Cardiac septum (tissue), 1 donor: ENCODE measurements around the gene PLD6. TPM values are rescaled to one million over a fixed set of nuclear protein-coding genes. Genes with fewer than 3 reads are reported as not detected.
A peak's percentile ranks its signal among the peaks of the same experiment; 100 is the strongest.

Experiments used
- DNase-seq: peaks from one replicate; pipeline ENCODE4 v3.0.0-alpha.2; 2020; ENCODE audit warnings: low spot score
- intact Hi-C: fragments of 100-400 bp; cut with DNase I; formaldehyde crosslinking; loops from one replicate; pipeline ENCODE4 v1.14.0; 2022
- total RNA-seq: library from RNA; stranded (reverse); fragmentation: NEBNext Ultra II Directional; extraction: Animal tissue kit (Norgen Biotek cat#: 25700); gene quantifications from one replicate; pipeline ENCODE4 v1.2.1, GENCODE V29; 2021
- donor health status: DM: no; HTN: no; CAD: no.

Gene PLD6
- total RNA-seq, 1 donor from 2014 or later = 1.4 TPM

DNA sequence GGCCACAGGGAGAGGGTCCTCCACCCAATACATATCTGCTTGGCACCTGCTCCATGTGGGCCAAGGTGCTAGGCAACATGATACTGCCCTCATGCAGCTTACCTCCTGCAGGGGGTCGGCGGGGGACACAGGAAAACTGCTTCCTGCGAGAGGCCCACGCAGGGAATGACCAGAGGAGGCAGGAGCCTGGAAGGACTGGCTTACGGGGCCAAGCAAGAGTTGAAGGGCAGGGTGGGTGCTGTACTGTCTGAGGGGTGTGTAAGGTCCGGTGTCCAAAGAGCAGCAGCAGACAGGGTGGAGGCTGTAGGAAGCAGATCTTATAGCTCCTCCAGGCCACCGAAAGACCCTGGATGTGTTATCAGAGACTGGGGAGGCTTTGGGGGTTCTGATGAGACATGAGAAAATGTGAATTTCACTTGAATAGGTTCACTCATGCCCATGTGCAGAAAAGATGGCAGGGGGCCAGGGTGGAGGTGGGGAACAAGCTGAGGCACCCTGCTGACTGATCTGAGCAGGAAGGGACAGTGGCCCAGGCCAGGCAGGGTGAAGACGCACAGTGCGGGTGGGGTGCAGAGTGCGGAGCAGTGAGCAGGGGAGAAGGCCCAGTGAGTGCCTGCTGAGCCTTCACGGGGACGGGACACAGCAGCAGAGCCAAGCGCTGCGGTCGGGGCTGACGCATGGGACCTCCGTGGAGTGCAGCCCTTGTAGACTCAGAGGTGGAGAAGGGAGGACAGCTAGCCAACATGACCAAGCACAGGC is 22.6 kb upstream of the PLD6 start:
- no peak for DNase-seq
- intact Hi-C loops = no loop called here

DNA sequence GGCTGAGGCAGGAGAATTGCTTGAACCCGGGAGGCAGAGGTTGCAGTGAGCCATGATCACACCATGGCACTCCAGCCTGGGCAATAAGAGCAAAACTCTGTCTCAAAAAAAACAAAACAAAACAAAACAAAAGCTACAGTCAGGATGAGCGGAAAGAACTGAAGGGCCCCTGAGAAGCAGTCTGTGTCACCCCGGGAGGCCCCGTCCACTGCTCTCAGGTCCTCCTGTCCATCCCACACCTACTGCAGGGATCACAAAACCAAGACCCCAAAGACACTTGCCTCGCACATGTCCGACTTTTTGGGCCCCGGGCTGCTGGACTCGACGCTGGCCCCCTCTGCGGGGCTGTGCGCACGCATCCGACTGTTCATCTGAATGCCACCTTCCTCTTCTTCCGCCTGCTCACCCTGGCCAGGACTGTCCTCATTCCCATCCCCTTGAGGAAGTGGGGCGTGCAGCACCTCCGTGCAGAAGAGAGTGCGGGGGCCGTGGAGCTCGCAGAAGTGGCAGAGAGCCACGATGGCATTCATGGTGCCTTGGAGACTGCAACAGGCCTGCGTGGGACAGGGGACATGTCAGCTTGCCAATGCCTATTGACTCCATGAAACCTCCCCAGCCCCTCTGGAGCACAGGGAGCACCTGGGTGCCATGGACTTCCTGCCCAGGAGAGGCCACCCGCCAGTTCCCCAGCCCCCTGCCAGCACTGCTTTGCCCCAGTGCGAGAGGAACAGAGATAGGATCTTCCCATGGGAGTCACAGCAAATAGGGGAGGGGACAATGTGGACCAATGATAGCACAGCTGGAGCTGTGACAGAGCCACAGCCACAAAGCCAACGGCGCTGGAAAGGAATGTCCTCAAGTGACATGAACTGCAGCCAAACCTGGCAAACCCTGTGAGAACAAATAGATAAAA is 21.7 kb upstream of the PLD6 start:
- intact Hi-C loops = no loop called here
- no peak for DNase-seq

DNA sequence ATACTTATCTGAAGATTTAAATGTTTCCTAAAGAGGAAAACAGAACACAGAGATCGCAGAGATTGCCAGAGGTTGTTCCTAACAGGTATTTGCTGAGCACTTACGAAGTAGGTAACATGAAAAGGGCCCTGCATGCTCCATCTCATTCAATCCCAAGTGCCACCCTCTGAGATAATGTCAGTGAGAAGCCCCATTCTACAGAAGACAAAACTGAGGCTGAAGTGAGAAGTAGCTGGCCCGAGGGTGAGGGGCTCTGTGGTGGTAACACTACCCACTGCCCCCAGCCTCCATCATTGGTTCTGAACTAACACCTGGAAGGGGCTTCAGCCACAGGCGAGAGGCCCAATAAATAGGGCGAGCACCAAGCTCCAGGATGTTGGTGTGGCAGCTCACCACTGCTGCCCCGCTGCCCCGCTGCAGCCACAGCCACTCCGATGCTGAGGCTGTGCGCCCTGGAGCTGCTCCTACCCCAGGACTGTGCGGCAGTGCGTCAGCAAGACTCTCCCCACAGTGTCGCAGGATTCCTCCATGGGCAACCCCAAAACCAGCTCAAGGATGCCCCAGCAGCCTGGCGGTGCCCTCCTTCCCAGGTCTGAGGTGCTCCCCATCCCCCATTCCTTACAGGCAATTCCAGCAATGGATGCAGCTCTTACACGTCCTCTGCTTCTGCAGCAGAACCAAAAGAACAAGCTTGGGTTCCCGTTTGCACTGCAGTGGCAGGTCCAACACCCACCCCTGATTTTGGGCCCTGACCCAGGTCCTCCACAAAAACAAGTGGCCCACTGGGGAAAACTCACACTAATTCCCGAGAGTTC is 20.5 kb upstream of the PLD6 start:
- no peak for DNase-seq
- intact Hi-C loops = no loop called here

DNA sequence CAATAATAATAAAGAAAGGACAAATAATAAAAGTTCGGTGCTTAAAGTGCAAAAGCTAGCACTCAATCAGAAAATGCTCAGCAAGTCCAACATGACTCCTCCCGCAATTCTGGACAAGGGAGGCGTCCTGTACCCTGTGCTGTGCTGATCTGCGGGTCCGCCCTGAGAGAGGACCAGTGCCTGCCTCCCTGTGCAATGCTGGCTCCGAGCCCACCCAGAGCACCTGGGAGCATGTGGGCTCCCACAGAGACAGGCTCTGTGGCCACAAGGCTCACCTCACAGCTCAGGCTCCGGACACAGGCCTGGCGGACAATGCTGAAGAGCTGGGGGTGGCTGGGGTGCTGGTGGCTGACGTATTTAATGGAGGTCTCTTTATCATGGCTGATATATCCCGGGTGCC is 19.8 kb upstream of the PLD6 start:
- peak; percentile 29 for DNase-seq
- intact Hi-C loops = no loop called here

DNA sequence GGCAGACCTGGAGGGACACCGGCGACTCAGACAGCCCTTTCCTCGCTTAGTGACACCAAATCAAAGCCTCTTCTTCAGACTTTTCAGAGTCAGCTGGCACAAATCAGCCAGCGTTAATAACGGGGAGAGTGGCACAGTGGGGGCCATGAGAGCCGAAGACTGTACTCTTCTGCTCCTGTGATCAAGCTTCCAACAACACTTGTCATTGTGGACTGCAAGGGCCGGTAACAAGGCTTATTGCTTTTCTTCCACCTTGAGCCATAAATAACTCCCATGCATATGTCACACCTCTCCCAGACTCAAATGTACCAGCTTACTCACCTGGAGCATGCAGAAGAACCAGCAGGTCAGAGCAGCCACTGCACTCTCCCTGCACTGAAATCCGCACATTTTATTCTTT is 18.0 kb upstream of the PLD6 start:
- no peak for DNase-seq
- intact Hi-C loops = no loop called here

DNA sequence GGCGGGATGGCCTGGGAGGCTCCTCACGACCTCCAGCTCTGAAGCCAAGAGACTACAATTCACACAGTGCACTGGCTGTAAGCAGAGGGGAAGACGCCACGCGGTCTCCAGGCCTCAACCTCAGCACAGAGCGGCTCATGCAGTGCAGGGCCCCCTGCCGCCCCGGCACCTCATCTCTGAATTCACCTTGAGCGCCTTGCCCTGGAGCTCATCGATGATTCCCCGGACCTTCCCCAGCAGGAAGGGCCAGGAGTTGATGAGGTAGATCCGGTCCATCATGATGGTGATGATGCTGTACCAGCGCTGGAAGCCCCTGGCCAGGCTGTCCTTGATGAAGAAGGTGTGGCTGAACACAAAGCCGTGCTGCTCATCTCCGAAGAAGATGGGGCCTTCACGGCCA is 17.6 kb upstream of the PLD6 start:
- DNase-seq = no peak
- intact Hi-C loops = no loop called here

DNA sequence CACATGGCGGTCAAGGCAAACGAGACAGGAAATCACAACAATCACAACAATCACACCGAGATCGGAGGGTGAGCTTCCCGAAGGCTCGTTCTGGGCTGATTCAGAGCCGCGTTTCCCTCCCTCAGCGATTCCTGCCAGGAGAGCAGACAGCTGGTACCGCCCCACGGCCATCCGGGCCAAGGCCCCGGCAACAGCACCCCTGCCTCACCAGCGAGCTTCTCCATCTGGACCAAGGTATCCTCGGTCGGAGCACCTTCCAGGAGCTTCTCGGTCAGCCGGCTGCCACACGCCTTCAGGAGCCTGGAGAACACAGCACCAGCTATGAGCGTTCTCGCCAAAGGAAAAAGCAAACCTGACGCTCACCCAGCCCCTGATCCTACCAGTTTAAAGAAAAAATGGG is 15.2 kb upstream of the PLD6 start:
- intact Hi-C loops = no loop called here
- DNase-seq = no peak

DNA sequence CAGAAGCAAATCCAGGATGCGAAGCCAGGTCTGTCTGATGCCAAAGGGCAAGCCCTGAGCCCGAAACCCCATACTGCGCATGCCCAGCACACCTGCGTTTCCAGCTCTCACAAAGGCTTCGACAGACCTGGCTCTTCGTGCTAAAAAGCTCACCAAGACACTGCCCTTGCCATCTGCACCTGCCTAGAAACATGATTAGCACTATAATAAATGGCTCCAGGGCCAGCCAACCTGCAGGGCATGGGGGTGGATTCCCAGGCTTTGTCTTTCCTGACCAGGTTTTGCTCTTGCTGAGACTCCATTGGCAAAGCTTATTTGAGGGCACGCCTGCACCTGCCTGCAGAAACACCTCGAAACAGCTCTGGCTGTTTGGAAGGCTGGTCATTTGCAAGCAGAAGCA is 14.4 kb upstream of the PLD6 start:
- no peak for DNase-seq

DNA sequence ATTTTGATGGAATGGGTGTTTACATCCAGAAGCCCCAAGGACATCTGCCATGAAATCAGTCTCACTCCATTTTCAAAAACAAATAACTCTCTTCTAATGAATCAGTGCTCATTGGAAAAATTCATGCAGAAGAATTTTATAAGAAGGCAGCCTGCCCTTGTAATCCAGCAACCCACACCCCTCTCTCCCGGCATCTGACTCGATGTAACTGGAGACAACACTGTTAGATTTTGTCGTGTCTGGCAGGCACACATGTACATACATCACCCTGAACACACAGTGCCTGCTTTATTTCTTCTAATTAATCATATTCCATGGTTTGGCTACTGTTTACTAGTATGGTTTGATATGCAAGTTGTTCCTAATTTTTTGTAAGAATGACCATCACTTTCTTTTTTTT is 11.9 kb upstream of the PLD6 start:
- intact Hi-C loops = no loop called here
- DNase-seq = no peak

More for the DNA sequence above, 14.4 kb upstream of the PLD6 start:
- intact Hi-C loops = no loop called here

DNA sequence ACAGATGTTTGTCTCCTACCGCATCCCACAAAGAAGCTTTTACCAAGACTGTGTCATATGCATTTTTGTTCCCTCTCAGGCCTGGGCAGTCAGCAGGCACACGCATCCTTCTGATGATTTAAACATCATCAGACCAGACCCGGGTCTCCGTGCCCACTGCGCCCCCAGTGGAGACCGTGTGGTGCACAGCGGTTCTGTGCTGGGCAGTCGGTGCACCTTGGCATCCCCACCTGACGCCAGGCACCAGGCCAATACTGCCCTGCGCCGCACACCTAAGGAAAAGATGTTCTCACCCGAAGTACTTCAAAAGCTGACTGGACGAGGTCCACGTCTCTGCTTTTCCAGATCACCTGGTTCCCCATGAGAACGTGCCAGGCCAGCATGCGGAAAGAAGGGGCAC is 10.6 kb upstream of the PLD6 start:
- intact Hi-C loops = no loop called here

DNA sequence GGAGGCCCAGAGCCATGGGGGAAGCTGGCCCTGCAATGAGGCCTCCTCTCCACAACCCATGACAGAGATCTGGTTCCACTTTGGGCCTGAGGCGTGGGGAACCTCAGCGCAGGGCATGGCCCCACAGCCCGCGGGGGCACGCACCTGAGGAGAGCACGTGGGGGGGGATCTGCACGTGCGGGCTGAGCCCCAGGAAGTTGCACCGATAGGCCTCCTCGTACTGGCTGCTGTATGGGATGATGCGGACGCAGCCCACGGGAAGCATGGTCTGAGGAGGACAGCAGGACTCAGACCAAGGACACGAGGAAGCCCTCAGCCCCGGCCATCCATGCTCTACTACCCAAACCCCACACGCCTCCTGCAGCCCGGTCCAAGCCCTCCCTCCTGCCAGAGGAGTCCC is 10.1 kb upstream of the PLD6 start:
- DNase-seq = no peak
- intact Hi-C loops = no loop called here

More for the DNA sequence above, 10.6 kb upstream of the PLD6 start:
- no peak for DNase-seq

DNA sequence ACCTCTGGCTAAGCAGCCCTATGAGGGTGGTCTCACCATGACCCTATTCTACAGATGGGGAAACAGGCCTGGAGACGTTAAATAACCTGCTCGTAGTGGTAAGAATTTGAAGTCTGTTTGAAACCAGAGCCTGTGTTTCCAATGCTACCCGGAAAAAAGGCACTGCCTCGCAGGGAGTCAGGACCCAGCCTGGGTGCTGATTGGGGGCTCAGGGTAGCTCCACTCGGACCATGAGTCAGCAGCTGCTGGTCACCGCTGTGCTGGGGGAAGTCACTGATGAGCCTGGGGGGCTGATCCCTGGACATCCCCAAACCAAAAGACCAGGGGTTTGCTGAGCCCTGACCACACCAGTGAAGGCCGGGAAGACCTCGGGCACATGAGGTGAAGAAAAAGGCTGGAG is 9.4 kb upstream of the PLD6 start:
- intact Hi-C loops = no loop called here
- DNase-seq = no peak

DNA sequence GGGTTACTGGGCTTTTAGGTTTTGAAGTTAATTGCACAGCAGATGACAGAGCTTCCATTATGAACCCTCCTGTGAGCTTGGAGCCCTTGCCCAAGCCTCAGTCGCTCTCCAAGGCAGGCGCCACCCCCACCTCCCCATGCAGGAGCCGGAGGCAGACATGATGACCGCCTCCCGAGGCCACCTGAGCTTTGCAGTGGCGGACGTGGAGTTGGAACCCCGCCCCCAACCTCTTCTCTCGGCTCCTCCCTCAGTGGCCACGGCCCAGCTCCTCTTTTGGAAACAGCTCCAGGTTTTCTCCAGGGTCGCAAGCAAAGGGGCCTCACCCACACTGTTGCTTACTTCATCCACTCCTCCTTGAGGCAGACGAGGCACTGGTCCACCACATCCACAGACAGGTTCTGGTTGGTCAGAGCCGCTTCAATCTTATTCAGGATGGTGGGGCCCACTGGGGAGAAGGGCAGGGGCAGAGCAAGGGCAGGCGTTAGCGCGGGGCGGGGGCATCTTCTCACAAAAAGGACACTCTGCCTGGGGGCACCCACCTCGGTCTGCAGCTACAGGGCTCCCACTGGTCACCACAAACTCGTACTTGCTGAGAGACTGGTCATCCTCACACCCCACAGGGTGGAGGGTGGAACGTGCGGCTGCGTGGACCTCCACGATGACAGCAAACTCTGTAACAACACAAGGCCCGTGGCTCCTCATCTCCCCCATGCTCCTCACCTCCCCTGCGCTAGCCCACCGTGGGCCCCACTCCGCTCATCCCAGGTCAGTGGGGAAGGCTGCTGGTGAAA is 8.7 kb upstream of the PLD6 start:
- DNase-seq = no peak
- intact Hi-C loops = no loop called here

DNA sequence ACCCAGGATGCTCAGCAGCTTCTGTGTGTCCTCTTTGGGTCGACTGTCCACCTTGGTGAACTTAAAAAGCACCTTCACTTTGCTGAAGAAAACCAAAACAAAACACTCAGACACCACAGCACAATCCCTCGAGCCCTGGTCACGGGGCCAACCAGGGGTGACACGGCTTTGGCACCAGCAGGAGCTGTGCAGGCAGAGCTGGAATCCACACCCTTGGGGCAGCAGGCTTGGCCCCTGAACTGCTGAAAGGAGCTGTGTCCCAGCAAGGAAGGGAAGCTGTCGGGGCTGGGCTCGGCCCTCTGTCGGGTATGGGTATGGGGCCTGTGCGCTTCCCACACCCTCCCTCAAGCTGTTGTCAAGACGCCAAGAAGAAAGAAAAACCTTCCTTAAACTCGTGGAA is 7.6 kb upstream of the PLD6 start:
- intact Hi-C loops = no loop called here
- DNase-seq = no peak

DNA sequence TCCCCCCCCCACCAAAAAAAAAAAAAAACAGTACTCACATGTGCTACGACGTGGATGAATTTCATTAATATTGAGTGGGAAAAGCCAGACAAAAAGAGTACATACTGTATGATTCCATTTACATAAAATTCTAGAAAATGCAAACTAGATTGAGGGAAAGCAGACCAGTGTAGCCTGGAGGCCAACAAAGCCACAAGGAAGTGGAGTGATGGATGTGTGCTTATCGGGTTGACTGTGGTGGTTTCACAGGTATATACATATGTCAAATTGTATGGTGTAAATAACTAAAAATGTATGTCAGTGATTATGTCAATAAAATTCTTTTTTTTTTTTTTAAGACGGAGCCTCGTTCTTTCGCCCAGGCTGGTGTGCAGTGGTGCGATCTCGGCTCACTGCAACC is 1.9 kb upstream of the PLD6 start:
- intact Hi-C loops = loop anchor here (10.0 kb wide), 1 partner anchor 203 kb away; no protein-coding TSS in a partner anchor
- no peak for DNase-seq

DNA sequence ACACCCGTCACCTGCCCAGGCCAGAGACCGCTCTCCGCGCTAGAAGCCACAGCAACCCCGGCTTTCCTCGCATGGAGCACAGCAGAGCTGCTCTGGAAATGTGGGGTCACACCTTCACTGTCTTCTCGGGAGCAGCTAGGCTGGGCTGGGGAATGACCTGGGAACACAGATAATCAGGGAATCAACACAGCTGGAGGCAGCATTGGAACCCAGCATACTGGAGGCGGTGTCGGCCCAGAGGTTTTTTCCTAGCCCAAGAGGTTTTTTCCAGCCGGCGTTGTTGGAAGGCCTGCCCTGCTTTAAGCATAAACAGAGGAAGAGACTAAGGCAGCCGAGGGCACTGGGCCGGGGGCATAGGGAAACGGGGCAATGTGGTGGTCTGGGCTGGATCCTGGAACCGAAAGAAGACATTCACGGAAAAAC is 791 bp upstream of the PLD6 start:
- intact Hi-C loops = loop anchor here (10.0 kb wide), 1 partner anchor 202 kb away; no protein-coding TSS in a partner anchor
- no peak for DNase-seq

DNA sequence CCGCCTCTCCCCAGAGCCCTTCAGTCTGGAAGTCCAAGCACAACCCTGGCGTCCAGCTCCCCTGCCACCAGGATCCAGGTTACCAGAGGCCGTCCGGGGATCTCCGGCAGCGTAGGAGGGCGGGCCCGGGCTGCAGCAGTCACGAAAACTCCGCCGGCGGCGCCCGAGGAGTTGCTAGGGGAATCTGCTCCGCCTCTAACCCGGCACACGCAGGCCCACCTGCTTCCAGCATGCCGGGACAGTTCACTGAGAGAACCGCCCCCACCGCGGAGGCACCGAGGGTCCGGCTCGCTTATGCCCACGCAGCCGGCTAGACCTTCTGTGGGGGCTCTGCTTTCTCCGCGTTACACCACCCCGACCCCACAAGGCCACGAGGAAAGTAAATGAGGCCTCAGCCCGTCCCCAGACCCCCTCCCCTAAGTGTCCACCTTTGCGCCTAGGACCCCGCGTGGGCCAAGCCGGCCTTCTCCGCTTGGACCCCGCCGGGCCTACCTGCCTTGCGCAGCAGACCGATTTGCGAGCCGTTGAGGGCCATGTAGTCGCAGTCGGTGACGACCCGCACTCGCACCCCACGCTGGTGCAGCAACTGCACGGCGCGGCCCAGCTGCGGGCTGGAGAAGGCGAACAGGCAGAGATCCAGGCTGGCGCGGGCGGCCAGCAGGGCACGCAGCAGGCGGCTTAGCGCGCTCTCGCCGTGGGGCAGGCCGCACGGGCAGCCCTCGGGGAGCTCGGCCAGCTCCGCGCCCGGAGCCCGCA is 587 bp downstream of the PLD6 start:
- DNase-seq = no peak
- intact Hi-C loops = loop anchor here (10.0 kb wide), 1 partner anchor 201 kb away; no protein-coding TSS in a partner anchor

DNA sequence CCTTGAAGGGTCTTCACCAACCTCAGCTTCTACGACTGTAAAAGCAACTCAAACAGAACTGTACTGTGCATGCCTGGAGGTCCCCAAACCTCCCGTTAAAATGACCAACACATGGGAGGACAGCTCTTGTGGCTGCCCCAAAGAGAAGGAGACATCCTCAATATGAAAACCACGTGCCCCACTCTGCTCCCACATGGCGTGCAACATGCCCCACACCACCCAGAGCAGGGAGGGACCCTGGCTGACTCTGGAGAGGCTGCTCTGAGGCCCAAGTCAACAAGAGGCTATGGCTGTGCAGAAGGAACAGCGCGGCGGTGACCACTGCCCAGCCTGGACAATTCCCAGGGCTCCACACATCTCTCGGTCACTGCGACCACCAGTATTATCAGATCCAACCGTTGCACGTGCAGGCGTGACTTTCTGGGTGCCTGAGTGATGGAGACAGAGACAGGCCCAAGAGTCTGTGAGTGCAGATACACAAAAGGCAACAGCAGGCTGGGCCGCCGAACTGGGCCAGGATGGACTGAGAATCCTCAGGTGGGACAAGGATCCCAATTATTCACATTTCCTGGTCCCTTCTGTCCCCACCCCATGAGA is 1.4 kb downstream of the PLD6 start:
- intact Hi-C loops = loop anchor here (10.0 kb wide), 1 partner anchor 200 kb away; no protein-coding TSS in a partner anchor

More for the DNA sequence above, 1.4 kb downstream of the PLD6 start:
- no peak for DNase-seq
